RWPE1 (cell line): Measurements from ENCODE around the gene SH3YL1.

Experiments
- CTCF ChIA-PET: fragments of 350-600 bp; sonication (Branson Sonifier 250); formaldehyde crosslinking; extraction: SDS; loops from one replicate; lab custom pipeline; 2021; lab: Yijun Ruan, JAX
- POLR2A ChIA-PET: fragments of 400-600 bp; formaldehyde crosslinking; extraction: SDS; loops from one replicate; lab custom pipeline; 2020; ENCODE audit warnings: antibody characterized with exemption; ENCODE audit not compliant: low non-redundant PET; lab: Yijun Ruan, JAX
- DNase-seq: peaks from one replicate; pipeline ENCODE4 v3.0.0; 2012; ENCODE audit warnings: low spot score
- H3K27ac ChIP-seq: fragments of 450-650 bp; 2 replicates; pipeline ENCODE4 v1.5.1; 2017
- TF ChIP-seq, protein P1 (sequence below): fragments of 450-650 bp; conservative IDR thresholded peaks from 2 replicates; pipeline ENCODE4 v1.5.1; 2017; ENCODE audit warnings: low read depth, mild to moderate bottlenecking

Gene SH3YL1

GRCh38 chr2:283996-284794 lies 20.4 kb upstream of the SH3YL1 start:
- TF ChIP-seq, protein P1, sequence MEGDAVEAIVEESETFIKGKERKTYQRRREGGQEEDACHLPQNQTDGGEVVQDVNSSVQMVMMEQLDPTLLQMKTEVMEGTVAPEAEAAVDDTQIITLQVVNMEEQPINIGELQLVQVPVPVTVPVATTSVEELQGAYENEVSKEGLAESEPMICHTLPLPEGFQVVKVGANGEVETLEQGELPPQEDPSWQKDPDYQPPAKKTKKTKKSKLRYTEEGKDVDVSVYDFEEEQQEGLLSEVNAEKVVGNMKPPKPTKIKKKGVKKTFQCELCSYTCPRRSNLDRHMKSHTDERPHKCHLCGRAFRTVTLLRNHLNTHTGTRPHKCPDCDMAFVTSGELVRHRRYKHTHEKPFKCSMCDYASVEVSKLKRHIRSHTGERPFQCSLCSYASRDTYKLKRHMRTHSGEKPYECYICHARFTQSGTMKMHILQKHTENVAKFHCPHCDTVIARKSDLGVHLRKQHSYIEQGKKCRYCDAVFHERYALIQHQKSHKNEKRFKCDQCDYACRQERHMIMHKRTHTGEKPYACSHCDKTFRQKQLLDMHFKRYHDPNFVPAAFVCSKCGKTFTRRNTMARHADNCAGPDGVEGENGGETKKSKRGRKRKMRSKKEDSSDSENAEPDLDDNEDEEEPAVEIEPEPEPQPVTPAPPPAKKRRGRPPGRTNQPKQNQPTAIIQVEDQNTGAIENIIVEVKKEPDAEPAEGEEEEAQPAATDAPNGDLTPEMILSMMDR: no peak
- no peak overlapping the region for H3K27ac ChIP-seq
- no peak for DNase-seq
- ChIA-PET CTCF (no interaction called here), POLR2A (no interaction called here)

DNA sequence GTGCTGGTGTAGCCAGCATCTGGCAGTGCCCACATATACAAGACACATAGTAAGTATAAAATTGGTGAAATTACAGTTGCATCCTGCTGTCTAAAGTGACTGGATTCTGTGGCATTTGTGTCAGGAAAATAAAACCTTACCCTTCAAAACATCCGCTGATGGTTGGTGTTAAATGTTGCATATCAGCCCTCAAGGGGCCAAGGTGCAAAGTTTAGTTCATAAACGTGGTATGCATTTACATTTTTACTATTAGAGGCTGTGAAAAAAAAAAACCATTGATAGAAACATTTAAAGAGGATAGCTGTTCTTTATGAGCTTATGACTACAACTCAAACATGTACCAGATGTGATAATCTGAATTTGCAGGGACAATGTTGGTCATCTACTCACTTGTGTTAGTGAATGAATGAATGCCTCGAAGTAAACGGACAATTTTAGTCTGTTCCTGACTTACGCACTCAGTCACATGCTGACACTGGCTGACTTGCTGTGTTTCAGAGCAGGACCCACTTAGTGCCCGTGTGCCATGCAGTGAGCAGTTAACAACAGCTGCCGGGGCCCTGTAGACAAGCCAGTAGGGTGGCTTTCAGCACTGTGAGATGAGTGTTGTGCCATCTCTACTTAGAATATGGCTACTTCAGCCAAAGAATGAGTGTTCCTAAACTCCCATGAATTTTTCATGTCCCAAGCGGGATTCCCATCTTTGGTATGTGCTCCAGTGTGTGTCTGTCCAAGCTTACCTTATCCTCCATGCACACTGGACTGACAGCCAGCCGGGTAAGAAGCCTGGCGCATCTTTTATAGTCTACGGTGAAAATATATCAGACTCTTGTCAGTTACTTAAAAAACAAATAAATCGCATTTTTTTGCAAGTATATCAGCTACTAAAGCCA lies 18.8 kb upstream of the SH3YL1 start:
- DNase-seq: no peak
- TF ChIP-seq, protein P1: no peak
- POLR2A ChIA-PET: no interaction called here
- CTCF ChIA-PET: no interaction called here
- no peak overlapping the region for H3K27ac ChIP-seq

- TF ChIP-seq, protein P1: no peak
- no peak for DNase-seq
- H3K27ac ChIP-seq: no peak overlapping the region
- ChIA-PET CTCF (interaction anchor here (0.6 kb wide), 1 partner anchor 9 kb away, joined by 3 read pairs; no protein-coding TSS in a partner anchor), POLR2A (no interaction called here)
Measured at GRCh38 chr2:281381-281780, 17.5 kb upstream of the SH3YL1 start.

GRCh38 chr2:280650-281110 lies 16.8 kb upstream of the SH3YL1 start:
- TF ChIP-seq, protein P1: no peak
- CTCF ChIA-PET: no interaction called here
- no peak for DNase-seq
- POLR2A ChIA-PET: no interaction called here
- no peak overlapping the region for H3K27ac ChIP-seq

DNA sequence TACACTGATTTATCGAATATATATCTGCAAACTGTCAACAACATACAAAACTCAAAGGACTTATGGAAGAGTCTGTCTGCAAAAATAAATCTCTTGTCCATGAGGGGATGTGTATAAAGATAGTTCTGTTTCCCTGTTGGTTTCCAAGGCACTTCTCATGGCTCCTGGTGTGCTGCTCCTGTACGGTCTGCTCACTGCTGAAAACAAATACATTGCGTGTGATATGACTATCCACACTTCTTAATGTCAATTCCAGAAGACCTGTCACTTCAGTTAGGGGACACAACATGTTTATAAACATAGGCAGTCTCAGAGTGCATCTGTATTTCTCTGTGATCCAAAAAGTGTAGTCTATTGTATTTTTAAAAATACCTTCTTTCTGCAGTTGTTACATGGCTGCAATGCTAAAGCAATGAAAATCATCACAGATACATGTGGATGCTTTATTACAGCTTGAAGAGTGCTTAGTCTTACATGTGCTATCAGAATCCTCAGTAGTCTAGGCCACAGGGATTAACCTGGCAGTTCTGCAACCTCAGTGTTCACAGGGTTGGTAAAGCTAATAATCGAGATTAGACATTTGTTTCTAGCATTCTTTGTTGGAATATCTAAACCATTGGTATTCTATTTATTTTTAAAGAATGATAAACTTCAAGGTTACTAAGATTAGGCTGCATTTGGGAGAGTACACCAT lies 16.3 kb upstream of the SH3YL1 start:
- ChIA-PET POLR2A (no interaction called here), CTCF (no interaction called here)
- no peak overlapping the region for H3K27ac ChIP-seq
- no peak for DNase-seq
- TF ChIP-seq, protein P1: no peak

- ChIA-PET POLR2A (no interaction called here), CTCF (no interaction called here)
- TF ChIP-seq, protein P1: no peak
- DNase-seq: no peak
- H3K27ac ChIP-seq: no peak overlapping the region
Measured at GRCh38 chr2:279366-279765, 15.5 kb upstream of the SH3YL1 start.
